SH-SY5Y (cell line): ENCODE results near the gene RYR1.

ENCODE experiments used
- GATA2 ChIP-seq: IDR thresholded peaks from 2 replicates; pipeline ENCODE4 v1.6.1; 2011; ENCODE audit warnings: mild to moderate bottlenecking, low read depth, low read length
- GATA3 ChIP-seq: IDR thresholded peaks from 2 replicates; pipeline ENCODE4 v1.6.1; 2011; ENCODE audit warnings: low read depth, mild to moderate bottlenecking, low read length, moderate library complexity

DNA sequence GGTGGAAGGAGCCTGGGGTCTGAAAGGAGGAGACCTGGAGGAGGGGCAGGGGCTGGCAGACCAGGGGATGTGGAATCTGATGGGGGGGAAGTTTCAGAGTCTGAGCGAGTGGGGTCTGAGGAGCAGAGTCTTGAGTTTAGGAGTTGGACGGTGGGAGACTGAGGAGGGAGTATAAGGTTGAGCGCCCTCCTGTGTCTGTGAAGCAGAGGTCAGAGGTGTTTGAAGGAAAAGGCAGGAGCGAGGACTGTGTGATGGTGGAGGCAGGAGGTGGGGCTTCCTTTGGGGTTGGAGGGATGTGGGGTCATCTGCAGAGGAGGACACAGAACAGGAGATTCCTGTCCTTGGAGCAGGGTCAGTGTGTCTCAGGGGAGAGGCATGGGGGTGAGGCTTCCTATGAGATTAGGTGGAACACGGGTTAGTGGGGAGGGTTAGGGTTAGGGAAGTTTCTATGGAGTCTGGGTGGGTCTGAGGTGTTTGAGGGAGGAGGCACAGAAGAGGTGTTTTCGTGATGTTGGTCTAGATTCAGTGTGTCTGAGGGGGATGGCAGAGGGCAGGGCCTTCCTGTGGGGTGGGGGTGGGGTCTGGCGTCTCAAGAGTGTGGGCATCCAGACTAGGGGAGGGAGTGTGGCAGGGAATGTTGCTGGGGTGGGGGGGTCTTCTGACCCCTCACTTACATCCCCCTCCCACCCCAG lies 8.3 kb downstream of the RYR1 start:
- TF ChIP-seq GATA2 (no peak), GATA3 (no peak)
